ENCODE data around the gene ENTPD2.

Gene ENTPD2

DNA sequence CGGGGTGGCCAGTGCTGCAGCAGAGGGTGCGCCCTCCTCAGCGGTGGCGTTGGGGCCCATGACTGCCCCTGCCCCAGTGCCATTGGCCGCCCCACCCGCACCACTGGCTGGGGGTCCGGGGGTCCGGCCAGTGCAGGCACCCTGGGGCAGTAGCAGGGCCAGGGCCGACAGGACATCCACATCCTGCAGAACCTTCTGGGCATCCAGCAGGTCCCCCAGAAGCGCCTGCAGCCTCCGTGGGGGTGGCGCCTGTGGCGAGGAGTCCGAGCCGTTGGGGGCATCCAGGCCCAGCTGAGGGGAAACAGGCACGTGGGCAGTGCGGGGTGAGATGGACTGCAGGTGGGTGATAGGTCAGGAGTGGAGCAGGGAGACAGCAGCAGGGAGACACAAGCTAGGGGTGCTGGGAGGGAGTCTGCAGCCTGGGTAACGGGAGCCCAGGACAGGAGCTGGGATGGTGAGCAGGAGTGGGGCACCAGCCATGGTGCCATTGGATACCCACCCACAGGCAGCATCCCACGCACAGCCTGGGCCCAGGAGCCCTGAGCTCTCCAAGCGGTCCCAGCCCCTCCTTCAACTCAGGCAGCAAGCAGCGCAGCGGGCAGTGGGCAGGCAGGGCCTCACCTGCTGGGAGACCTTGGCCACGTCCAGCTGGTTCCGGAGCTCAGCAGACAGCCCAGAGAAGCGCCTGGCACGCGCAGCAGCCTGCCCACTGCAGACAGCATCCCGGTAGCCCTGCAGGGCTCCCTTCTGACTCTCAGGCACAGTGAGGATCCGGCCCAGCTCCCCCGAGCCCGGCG lies 32.9 kb downstream of the ENTPD2 start:
- H3K27ac ChIP-seq (ENCODE audit: low read length) = no peak overlapping the region
- no peaks in the 10 kb centered on the region for H3K9me3 ChIP-seq (ENCODE audit: insufficient read depth, low read depth, low read length)
- no peaks in the 10 kb centered on the region for H3K36me3 ChIP-seq (ENCODE audit: insufficient read depth, low read depth, low read length)

DNA sequence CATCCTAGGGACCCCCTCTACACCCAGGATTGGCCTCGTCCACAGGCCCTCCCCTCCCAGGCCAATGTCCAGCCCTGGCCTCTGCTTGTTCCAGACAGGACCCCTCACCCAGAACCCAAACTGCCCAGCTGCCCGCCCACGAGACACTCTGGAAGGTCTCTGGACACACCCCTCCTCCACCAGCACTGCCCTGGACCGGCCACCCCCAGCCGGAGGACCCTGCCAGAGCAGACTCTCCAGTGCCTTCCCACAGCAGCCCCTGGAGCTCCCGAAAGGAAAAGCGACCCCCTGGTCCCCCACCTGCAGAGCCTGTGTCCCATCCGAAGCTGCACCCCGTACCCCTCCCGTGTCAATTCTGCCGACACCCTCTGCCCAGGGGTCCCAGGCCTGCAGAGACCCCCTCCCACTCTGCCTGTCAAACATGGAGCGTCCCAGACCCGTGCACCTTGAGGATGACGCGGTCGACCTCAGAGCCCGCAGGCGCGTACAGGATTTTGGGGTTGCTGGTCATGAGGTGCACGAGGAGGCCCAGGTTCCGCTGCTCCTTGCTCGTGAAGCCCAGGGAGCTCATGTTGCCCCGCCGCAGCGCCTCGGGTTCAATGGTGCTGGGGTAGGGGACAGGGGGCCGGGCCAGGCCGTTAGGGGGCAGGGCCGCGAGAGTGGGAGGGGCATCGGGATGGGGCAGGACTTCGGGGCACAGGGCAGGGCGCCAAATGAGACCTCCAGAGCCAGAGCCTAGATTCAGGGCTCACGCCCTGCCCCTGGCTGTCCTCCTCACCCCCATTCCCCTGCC lies 33.8 kb downstream of the ENTPD2 start:
- H3K27me3 ChIP-seq (ENCODE audit: insufficient read depth, low read length) = no peaks in the 10 kb centered on the region

More for the DNA sequence above, 32.9 kb downstream of the ENTPD2 start:
- H3K4me3 ChIP-seq (ENCODE audit: low read length) = no peak overlapping the region
- H3K9ac ChIP-seq (ENCODE audit: low read depth, low read length) = no peak overlapping the region
- no peaks in the 10 kb centered on the region for H3K4me1 ChIP-seq (ENCODE audit: insufficient read depth, low read length)
- H3K27me3 ChIP-seq (ENCODE audit: insufficient read depth, low read length) = no peaks in the 10 kb centered on the region

DNA sequence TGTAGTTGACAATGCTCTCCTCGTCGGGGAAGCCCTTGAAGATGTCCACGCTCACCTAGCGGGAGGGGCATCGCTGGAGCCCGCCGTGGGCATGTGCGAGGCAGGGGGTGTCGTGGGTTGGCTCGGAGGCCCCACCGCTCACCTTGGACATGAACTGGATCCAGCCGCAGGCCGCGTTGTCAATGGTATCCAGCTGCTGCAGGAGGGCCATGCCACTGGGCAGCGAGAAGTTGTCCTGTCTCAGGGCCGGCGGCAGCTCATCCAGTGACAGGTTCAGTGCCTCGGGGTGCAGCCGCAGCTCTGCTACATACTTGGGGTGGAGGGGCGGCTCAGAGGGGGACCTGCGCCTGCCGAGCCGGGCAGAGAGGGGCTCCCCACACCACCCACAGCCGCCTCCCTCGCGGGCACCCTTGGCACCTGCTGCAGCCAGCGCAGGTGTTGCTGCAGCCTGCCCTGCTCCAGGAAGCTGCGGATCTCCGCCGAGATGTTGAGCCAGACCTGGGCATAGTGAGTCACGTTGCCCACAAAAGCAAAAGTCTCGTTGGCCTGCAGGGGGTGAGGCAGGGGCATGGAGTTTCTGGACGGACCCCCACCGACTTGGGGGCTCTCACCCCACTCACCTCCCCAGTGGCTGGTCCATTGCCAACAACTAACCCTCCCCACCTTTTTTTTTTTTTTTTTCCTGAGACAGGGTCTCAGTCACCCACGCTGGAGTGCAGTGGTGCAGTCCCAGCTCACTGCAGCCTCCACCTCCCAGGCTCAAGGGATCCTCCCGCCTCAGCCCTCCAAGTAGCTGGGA lies 34.9 kb downstream of the ENTPD2 start:
- no peak overlapping the region for H3K4me3 ChIP-seq (ENCODE audit: low read length)
- H3K4me1 ChIP-seq (ENCODE audit: insufficient read depth, low read length) = no peaks in the 10 kb centered on the region
- no peaks in the 10 kb centered on the region for H3K9me3 ChIP-seq (ENCODE audit: insufficient read depth, low read depth, low read length)
- H3K27ac ChIP-seq (ENCODE audit: low read length) = no peak overlapping the region
- no peaks in the 10 kb centered on the region for H3K27me3 ChIP-seq (ENCODE audit: insufficient read depth, low read length)
- H3K36me3 ChIP-seq (ENCODE audit: insufficient read depth, low read depth, low read length) = no peaks in the 10 kb centered on the region
- no peak overlapping the region for H3K9ac ChIP-seq (ENCODE audit: low read depth, low read length)

More for the DNA sequence above, 33.8 kb downstream of the ENTPD2 start:
- H3K36me3 ChIP-seq (ENCODE audit: insufficient read depth, low read depth, low read length) = no peaks in the 10 kb centered on the region
- H3K9me3 ChIP-seq (ENCODE audit: insufficient read depth, low read depth, low read length) = no peaks in the 10 kb centered on the region
- H3K4me3 ChIP-seq (ENCODE audit: low read length) = no peak overlapping the region
- H3K27ac ChIP-seq (ENCODE audit: low read length) = no peak overlapping the region
- no peak overlapping the region for H3K9ac ChIP-seq (ENCODE audit: low read depth, low read length)
- no peaks in the 10 kb centered on the region for H3K4me1 ChIP-seq (ENCODE audit: insufficient read depth, low read length)

DNA sequence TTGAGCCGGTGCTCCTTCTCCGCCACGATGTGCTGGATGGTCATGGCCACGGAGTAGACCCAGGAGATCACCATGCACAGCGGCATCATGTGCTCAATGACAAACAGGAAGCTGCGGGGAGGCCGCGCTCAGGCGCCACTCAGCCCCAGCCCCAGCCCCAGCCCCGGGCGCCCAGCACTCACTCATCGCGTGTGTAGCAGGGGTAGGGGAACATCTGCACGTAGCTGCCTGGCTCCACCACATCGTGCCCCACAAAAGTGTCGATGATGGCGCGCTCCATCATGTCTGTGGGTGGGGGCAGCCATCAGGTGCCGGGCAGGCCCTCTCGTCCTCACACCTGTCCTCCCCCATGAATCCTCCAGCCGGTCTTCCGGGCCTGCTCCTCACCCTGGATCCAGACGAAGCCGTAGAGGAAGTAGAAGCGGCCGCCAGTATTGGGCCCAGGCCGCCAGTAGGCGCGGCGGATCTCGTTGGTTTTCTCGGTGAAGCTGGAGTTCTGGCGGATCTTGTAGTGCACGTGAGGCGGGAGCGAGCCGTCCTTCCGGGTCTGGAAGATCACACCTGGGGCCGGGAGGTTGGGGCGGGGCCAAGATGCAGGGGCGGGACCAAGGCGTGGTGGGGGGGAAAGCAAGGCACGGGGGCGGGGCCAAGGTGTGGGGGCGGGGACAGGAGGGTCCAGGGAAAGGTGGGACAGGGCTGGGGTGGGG lies 35.9 kb downstream of the ENTPD2 start:
- Histone ChIP-seq H3K27me3 (ENCODE audit: insufficient read depth, low read length) (no peaks in the 10 kb centered on the region), H3K9ac (ENCODE audit: low read depth, low read length) (no peak overlapping the region), H3K4me1 (ENCODE audit: insufficient read depth, low read length) (no peaks in the 10 kb centered on the region), H3K4me3 (ENCODE audit: low read length) (no peak overlapping the region), H3K9me3 (ENCODE audit: insufficient read depth, low read depth, low read length) (no peaks in the 10 kb centered on the region), H3K27ac (ENCODE audit: low read length) (no peak overlapping the region), H3K36me3 (ENCODE audit: insufficient read depth, low read depth, low read length) (no peaks in the 10 kb centered on the region)

- Histone ChIP-seq H3K27me3 (ENCODE audit: insufficient read depth, low read length) (no peaks in the 10 kb centered on the region), H3K4me3 (ENCODE audit: low read length) (no peak overlapping the region), H3K36me3 (ENCODE audit: insufficient read depth, low read depth, low read length) (no peaks in the 10 kb centered on the region), H3K9me3 (ENCODE audit: insufficient read depth, low read depth, low read length) (no peaks in the 10 kb centered on the region), H3K4me1 (ENCODE audit: insufficient read depth, low read length) (no peaks in the 10 kb centered on the region), H3K9ac (ENCODE audit: low read depth, low read length) (no peak overlapping the region), H3K27ac (ENCODE audit: low read length) (no peak overlapping the region)
These were observed 36.8 kb downstream of the ENTPD2 start for GRCh38 chr9:137017071-137017470.

- Histone ChIP-seq H3K27ac (ENCODE audit: low read length) (no peak overlapping the region), H3K4me3 (ENCODE audit: low read length) (no peak overlapping the region), H3K36me3 (ENCODE audit: insufficient read depth, low read depth, low read length) (no peaks in the 10 kb centered on the region), H3K9ac (ENCODE audit: low read depth, low read length) (no peak overlapping the region), H3K4me1 (ENCODE audit: insufficient read depth, low read length) (no peaks in the 10 kb centered on the region), H3K27me3 (ENCODE audit: insufficient read depth, low read length) (no peaks in the 10 kb centered on the region), H3K9me3 (ENCODE audit: insufficient read depth, low read depth, low read length) (no peaks in the 10 kb centered on the region)
These were observed 37.4 kb downstream of the ENTPD2 start for GRCh38 chr9:137016436-137016835.

DNA sequence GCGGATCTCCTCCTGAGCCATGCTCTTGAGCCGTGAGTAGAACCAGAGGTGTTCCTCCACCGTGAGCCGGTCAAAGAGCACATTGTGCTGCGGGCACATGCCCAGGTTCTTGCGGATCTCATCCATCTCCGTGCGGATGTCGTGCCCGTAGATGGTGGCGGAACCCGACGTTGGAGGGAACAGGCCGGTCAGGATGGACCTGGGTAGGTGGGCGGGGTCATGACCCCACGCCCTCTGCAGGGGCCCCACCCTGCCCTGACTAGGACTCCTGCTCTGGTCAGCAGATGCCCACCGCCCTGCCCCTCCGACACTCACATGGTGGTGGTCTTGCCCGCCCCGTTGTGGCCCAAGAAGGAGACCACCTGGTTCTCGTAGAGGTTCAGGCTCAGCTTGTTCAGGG lies 37.9 kb downstream of the ENTPD2 start:
- H3K9me3 ChIP-seq (ENCODE audit: insufficient read depth, low read depth, low read length) = no peaks in the 10 kb centered on the region
- no peaks in the 10 kb centered on the region for H3K36me3 ChIP-seq (ENCODE audit: insufficient read depth, low read depth, low read length)

DNA sequence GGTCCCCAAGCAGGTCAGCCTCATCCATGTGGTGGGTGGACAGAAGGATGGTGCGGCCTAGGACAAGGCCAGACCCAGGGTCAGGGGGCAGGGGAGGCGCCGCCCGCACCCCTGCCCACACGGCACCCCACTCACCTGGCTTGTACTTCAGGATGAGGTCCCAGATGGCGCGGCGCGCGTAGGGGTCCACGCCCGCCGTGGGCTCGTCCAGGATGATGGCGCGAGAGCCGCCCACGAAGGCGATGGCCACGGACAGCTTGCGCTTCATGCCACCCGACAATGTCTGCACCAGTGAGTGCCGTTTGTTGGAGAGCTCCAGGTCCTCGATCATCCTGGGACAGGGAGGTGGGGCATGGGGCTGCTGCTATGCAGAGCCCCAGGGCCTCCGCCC lies 38.3 kb downstream of the ENTPD2 start:
- H3K36me3 ChIP-seq (ENCODE audit: insufficient read depth, low read depth, low read length) = no peaks in the 10 kb centered on the region
- H3K9ac ChIP-seq (ENCODE audit: low read depth, low read length) = no peak overlapping the region
- H3K4me3 ChIP-seq (ENCODE audit: low read length) = no peak overlapping the region
- H3K9me3 ChIP-seq (ENCODE audit: insufficient read depth, low read depth, low read length) = no peaks in the 10 kb centered on the region
- H3K4me1 ChIP-seq (ENCODE audit: insufficient read depth, low read length) = no peaks in the 10 kb centered on the region
- no peak overlapping the region for H3K27ac ChIP-seq (ENCODE audit: low read length)
- no peaks in the 10 kb centered on the region for H3K27me3 ChIP-seq (ENCODE audit: insufficient read depth, low read length)

More for the DNA sequence above, 37.9 kb downstream of the ENTPD2 start:
- no peak overlapping the region for H3K9ac ChIP-seq (ENCODE audit: low read depth, low read length)
- H3K4me3 ChIP-seq (ENCODE audit: low read length) = no peak overlapping the region
- H3K27me3 ChIP-seq (ENCODE audit: insufficient read depth, low read length) = no peaks in the 10 kb centered on the region
- H3K27ac ChIP-seq (ENCODE audit: low read length) = no peak overlapping the region
- H3K4me1 ChIP-seq (ENCODE audit: insufficient read depth, low read length) = no peaks in the 10 kb centered on the region

- no peaks in the 10 kb centered on the region for H3K9me3 ChIP-seq (ENCODE audit: insufficient read depth, low read depth, low read length)
- no peaks in the 10 kb centered on the region for H3K4me1 ChIP-seq (ENCODE audit: insufficient read depth, low read length)
- H3K4me3 ChIP-seq (ENCODE audit: low read length) = no peak overlapping the region
- H3K27ac ChIP-seq (ENCODE audit: low read length) = no peak overlapping the region
- no peaks in the 10 kb centered on the region for H3K36me3 ChIP-seq (ENCODE audit: insufficient read depth, low read depth, low read length)
- no peaks in the 10 kb centered on the region for H3K27me3 ChIP-seq (ENCODE audit: insufficient read depth, low read length)
- no peak overlapping the region for H3K9ac ChIP-seq (ENCODE audit: low read depth, low read length)
These were observed 38.9 kb downstream of the ENTPD2 start for GRCh38 chr9:137014776-137015539.

GRCh38 chr9:137014166-137014565 lies 39.7 kb downstream of the ENTPD2 start:
- Histone ChIP-seq H3K27ac (ENCODE audit: low read length) (no peak overlapping the region), H3K36me3 (ENCODE audit: insufficient read depth, low read depth, low read length) (no peaks in the 10 kb centered on the region), H3K9ac (ENCODE audit: low read depth, low read length) (no peak overlapping the region), H3K27me3 (ENCODE audit: insufficient read depth, low read length) (no peaks in the 10 kb centered on the region), H3K4me1 (ENCODE audit: insufficient read depth, low read length) (no peaks in the 10 kb centered on the region), H3K9me3 (ENCODE audit: insufficient read depth, low read depth, low read length) (no peaks in the 10 kb centered on the region), H3K4me3 (ENCODE audit: low read length) (no peak overlapping the region)

GRCh38 chr9:137013571-137013940 lies 40.3 kb downstream of the ENTPD2 start:
- H3K4me3 ChIP-seq (ENCODE audit: low read length) = no peak overlapping the region
- H3K36me3 ChIP-seq (ENCODE audit: insufficient read depth, low read depth, low read length) = no peaks in the 10 kb centered on the region

More at GRCh38 chr9:137013571-137013940, 40.3 kb downstream of the ENTPD2 start:
- Histone ChIP-seq H3K9ac (ENCODE audit: low read depth, low read length) (no peak overlapping the region), H3K27ac (ENCODE audit: low read length) (no peak overlapping the region), H3K9me3 (ENCODE audit: insufficient read depth, low read depth, low read length) (no peaks in the 10 kb centered on the region), H3K4me1 (ENCODE audit: insufficient read depth, low read length) (no peaks in the 10 kb centered on the region), H3K27me3 (ENCODE audit: insufficient read depth, low read length) (no peaks in the 10 kb centered on the region)
